Skeletal muscle cell (primary cell): ENCODE data around the gene ATOH8.

Source experiments
- DNase-seq: peaks from one replicate; pipeline ENCODE4 v3.0.0-alpha.2; 2010; ENCODE audit warnings: low read depth
- H3K4me3 ChIP-seq: 2 replicates; pipeline ENCODE4 v1.5.1; 2011; ENCODE audit warnings: low read depth, mild to moderate bottlenecking, control low read depth, low read length, moderate library complexity

The ATOH8 gene

GRCh38 chr2:85763132-85763531, 9.3 kb downstream of the ATOH8 start:
- H3K4me3 ChIP-seq = no peak overlapping the region

GRCh38 chr2:85763831-85764230, 10.0 kb downstream of the ATOH8 start:
- H3K4me3 ChIP-seq = no peak overlapping the region
- DNase-seq = no peak

More at GRCh38 chr2:85763132-85763531, 9.3 kb downstream of the ATOH8 start:
- no peak for DNase-seq

- DNase-seq = no peak
- H3K4me3 ChIP-seq = no peak overlapping the region
Measured at GRCh38 chr2:85765081-85765731, 11.4 kb downstream of the ATOH8 start.

GRCh38 chr2:85766229-85766628, 12.4 kb downstream of the ATOH8 start:
- DNase-seq = no peak
- H3K4me3 ChIP-seq = no peak overlapping the region

GRCh38 chr2:85767803-85768665, 14.2 kb downstream of the ATOH8 start:
- DNase-seq = no peak

GRCh38 chr2:85768713-85769112, 14.9 kb downstream of the ATOH8 start:
- no peak for DNase-seq
- no peak overlapping the region for H3K4me3 ChIP-seq

More at GRCh38 chr2:85767803-85768665, 14.2 kb downstream of the ATOH8 start:
- no peak overlapping the region for H3K4me3 ChIP-seq

- DNase-seq = no peak
- no peak overlapping the region for H3K4me3 ChIP-seq
Measured at GRCh38 chr2:85769236-85769982, 15.6 kb downstream of the ATOH8 start.

GRCh38 chr2:85769983-85770362, 16.2 kb downstream of the ATOH8 start:
- DNase-seq = no peak
- H3K4me3 ChIP-seq = no peak overlapping the region

- no peak overlapping the region for H3K4me3 ChIP-seq
- no peak for DNase-seq
Measured at GRCh38 chr2:85770369-85770768, 16.6 kb downstream of the ATOH8 start.

GRCh38 chr2:85770786-85771409, 17.1 kb downstream of the ATOH8 start:
- DNase-seq = no peak

GRCh38 chr2:85771486-85771885, 17.7 kb downstream of the ATOH8 start:
- DNase-seq = no peak
- no peak overlapping the region for H3K4me3 ChIP-seq

More at GRCh38 chr2:85770786-85771409, 17.1 kb downstream of the ATOH8 start:
- no peak overlapping the region for H3K4me3 ChIP-seq

GRCh38 chr2:85772019-85772745, 18.4 kb downstream of the ATOH8 start:
- no peak overlapping the region for H3K4me3 ChIP-seq
- DNase-seq = peak; percentile 99

GRCh38 chr2:85772841-85773491, 19.2 kb downstream of the ATOH8 start:
- peak overlapping the region; percentile 32 for H3K4me3 ChIP-seq
- DNase-seq = no peak

GRCh38 chr2:85773692-85774091, 19.9 kb downstream of the ATOH8 start:
- no peak for DNase-seq
- no peak overlapping the region for H3K4me3 ChIP-seq

GRCh38 chr2:85774126-85774978, 20.6 kb downstream of the ATOH8 start:
- no peak overlapping the region for H3K4me3 ChIP-seq
- no peak for DNase-seq

- DNase-seq = no peak
- no peak overlapping the region for H3K4me3 ChIP-seq
Measured at GRCh38 chr2:85775406-85776381, 21.9 kb downstream of the ATOH8 start.

- H3K4me3 ChIP-seq = no peak overlapping the region
- DNase-seq = no peak
Measured at GRCh38 chr2:85776672-85777071, 22.9 kb downstream of the ATOH8 start.
